Stimulated activated CD4-positive, alpha-beta T cell treated with anti-CD3 and anti-CD28 coated beads, Interleukin-4, amount 100 ng/mL, for 24 hours (primary cell): ENCODE data around the gene GAL3ST3.

Source experiments
- DNase-seq: peaks from one replicate; pipeline ENCODE4 v3.0.0-alpha.2; 2020

The GAL3ST3 gene

GRCh38 chr11:66069715-66070603 is 21.0 kb upstream of the GAL3ST3 start, which contains the start of gene PACS1:
TSS of gene PACS1 (plus strand) at chr11:66070272. CDS start at chr11:66070487, 215 bp downstream.
- peak; percentile 66 for DNase-seq

- peak; percentile 42 for DNase-seq
Measured at GRCh38 chr11:66068923-66069714, 20.2 kb upstream of the GAL3ST3 start.

GRCh38 chr11:66068154-66068821 is 19.3 kb upstream of the GAL3ST3 start:
- DNase-seq: peak; percentile 82

- DNase-seq: no peak
Measured at GRCh38 chr11:66067640-66068039, 18.7 kb upstream of the GAL3ST3 start.

GRCh38 chr11:66066751-66067150 is 17.8 kb upstream of the GAL3ST3 start:
- no peak for DNase-seq

GRCh38 chr11:66064571-66064970 is 15.6 kb upstream of the GAL3ST3 start:
- no peak for DNase-seq

- DNase-seq: no peak
Measured at GRCh38 chr11:66063900-66064299, 14.9 kb upstream of the GAL3ST3 start.

GRCh38 chr11:66062408-66062807 is 13.4 kb upstream of the GAL3ST3 start:
- no peak for DNase-seq

- DNase-seq: no peak
Measured at GRCh38 chr11:66061268-66061667, 12.3 kb upstream of the GAL3ST3 start.

GRCh38 chr11:66059966-66060680 is 11.2 kb upstream of the GAL3ST3 start:
- no peak for DNase-seq

GRCh38 chr11:66056501-66056900 is 7.5 kb upstream of the GAL3ST3 start:
- no peak for DNase-seq

- no peak for DNase-seq
Measured at GRCh38 chr11:66055021-66055420, 6.1 kb upstream of the GAL3ST3 start.

- no peak for DNase-seq
Measured at GRCh38 chr11:66052664-66052982, 3.7 kb upstream of the GAL3ST3 start.

- peak; percentile 97 for DNase-seq
Measured at GRCh38 chr11:66051766-66052663, 3.1 kb upstream of the GAL3ST3 start, which contains the start of gene SF3B2. TSS of gene SF3B2 (plus strand) at chr11:66052364. CDS start at chr11:66052385, 21 bp downstream.

- no peak for DNase-seq
Measured at GRCh38 chr11:66051371-66051765, 2.4 kb upstream of the GAL3ST3 start.

- DNase-seq: no peak
Measured at GRCh38 chr11:66050581-66051231, 1.7 kb upstream of the GAL3ST3 start.

- DNase-seq: no peak
Measured at GRCh38 chr11:66047541-66048365, 1.2 kb downstream of the GAL3ST3 start.

- no peak for DNase-seq
Measured at GRCh38 chr11:66046901-66047300, 2.1 kb downstream of the GAL3ST3 start.

GRCh38 chr11:66045177-66045639 is 3.8 kb downstream of the GAL3ST3 start:
- DNase-seq: peak; percentile 88

- peak; percentile 32 for DNase-seq
Measured at GRCh38 chr11:66044757-66045156, 4.2 kb downstream of the GAL3ST3 start.
